GM12878 (cell line): ENCODE measurements around the gene CRAT. TPM values are rescaled to one million over a fixed set of nuclear protein-coding genes. Genes with fewer than 3 reads are reported as not detected.
A peak's percentile ranks its signal among the peaks of the same experiment; 100 is the strongest.

Source experiments
- KAT2A ChIP-seq: conservative IDR thresholded peaks from 2 replicates; pipeline ENCODE4 v1.6.1; 2011; ENCODE audit warnings: low read depth, low read length; ENCODE audit not compliant: control insufficient read depth
- MYB ChIP-seq: fragments of 150-350 bp; IDR thresholded peaks from 2 replicates; pipeline ENCODE4 v1.6.1; 2014; ENCODE audit warnings: mild to moderate bottlenecking, low read depth, low read length, borderline replicate concordance
- NFIC ChIP-seq: IDR thresholded peaks from 2 replicates; pipeline ENCODE4 v1.6.1; 2012; ENCODE audit warnings: low read depth, mild to moderate bottlenecking, inconsistent platforms, low read length, moderate library complexity
- POLR2AphosphoS2 ChIP-seq: IDR thresholded peaks from 2 replicates; pipeline ENCODE4 v1.6.1; 2011; ENCODE audit warnings: low read depth, mild to moderate bottlenecking, low read length, improper control_type of control experiment, moderate library complexity
- RUNX3 ChIP-seq: IDR thresholded peaks from 2 replicates; pipeline ENCODE4 v1.6.1; 2012; ENCODE audit warnings: low read length, inconsistent platforms
- SIX5 ChIP-seq: IDR thresholded peaks from 2 replicates; pipeline ENCODE4 v1.6.1; 2011; ENCODE audit warnings: mild to moderate bottlenecking, low read depth, low read length, moderate library complexity; ENCODE audit not compliant: severe bottlenecking
- STAT3 ChIP-seq: IDR thresholded peaks from 2 replicates; pipeline ENCODE4 v1.6.1; 2011; ENCODE audit warnings: low read depth, low read length, improper control_type of control experiment
- ZNF217 ChIP-seq: fragments of 450-650 bp; IDR thresholded peaks from 2 replicates; pipeline ENCODE4 v1.6.1; 2017; ENCODE audit warnings: antibody characterized with exemption, mild to moderate bottlenecking
- ZNF622 ChIP-seq: fragments of 450-650 bp; IDR thresholded peaks from 2 replicates; pipeline ENCODE4 v1.6.1; 2017; ENCODE audit warnings: mild to moderate bottlenecking, inconsistent platforms
- ZZZ3 ChIP-seq: IDR thresholded peaks from 2 replicates; pipeline ENCODE4 v1.6.1; 2011; ENCODE audit warnings: low read depth; ENCODE audit not compliant: control insufficient read depth, insufficient read length
- polyA plus RNA-seq, 11 experiments: library from polyadenylated mRNA; depleted of rRNA in 4 of 11; unstranded in 6 of 11; stranded (reverse) in 5 of 11; fragments of >200 nt; fragmentation: Nextera tagmentation in 4 of 11; fragmentation: Illumina TruSeq in 1 of 11; extraction: Ambion mirVana in 4 of 11; extraction: Trizol in 1 of 11; gene quantifications; 1 replicate in 1 of 11; 2 replicates in 10 of 11; pipeline versions ENCODE4 v1.2.1 to v1.2.3, GENCODE V29; 2011 to 2016; ENCODE audit warnings: inconsistent platforms in 2 of 11, missing spikeins in 2 of 11, low read depth in 1 of 11
- total RNA-seq, 4 experiments: library from RNA; depleted of rRNA in 3 of 4; stranded (reverse); fragments of >200 nt in 3 of 4; fragmentation: Illumina TruSeq in 1 of 4; extraction: Trizol in 1 of 4; gene quantifications; 2 replicates each; pipeline versions ENCODE4 v1.2.1 to v1.2.3, GENCODE V29; 2013 to 2021
- TF ChIP-seq, protein P1 (sequence below): IDR thresholded peaks from 2 replicates; pipeline ENCODE4 v1.6.1; 2012; ENCODE audit warnings: low read depth, low read length, improper control_type of control experiment
- TF ChIP-seq, protein P2 (sequence below): fragments of 450-650 bp; IDR thresholded peaks from 2 replicates; pipeline ENCODE4 v1.6.1; 2014; ENCODE audit warnings: mild to moderate bottlenecking
- TF ChIP-seq, protein P3 (sequence below): fragments of 450-650 bp; IDR thresholded peaks from 2 replicates; pipeline ENCODE4 v1.6.1; 2016; ENCODE audit warnings: mild to moderate bottlenecking
- TF ChIP-seq, protein P4 (sequence below): fragments of 450-650 bp; IDR thresholded peaks from 2 replicates; pipeline ENCODE4 v1.6.1; 2017; ENCODE audit warnings: mild to moderate bottlenecking

The CRAT gene
- total and polyA plus RNA-seq, 10 of the 15 experiments (the other 5 are each of a cell fraction or from before 2014, with no cell fraction given), result 0.10 to 3.4 (median 1.8) TPM

DNA sequence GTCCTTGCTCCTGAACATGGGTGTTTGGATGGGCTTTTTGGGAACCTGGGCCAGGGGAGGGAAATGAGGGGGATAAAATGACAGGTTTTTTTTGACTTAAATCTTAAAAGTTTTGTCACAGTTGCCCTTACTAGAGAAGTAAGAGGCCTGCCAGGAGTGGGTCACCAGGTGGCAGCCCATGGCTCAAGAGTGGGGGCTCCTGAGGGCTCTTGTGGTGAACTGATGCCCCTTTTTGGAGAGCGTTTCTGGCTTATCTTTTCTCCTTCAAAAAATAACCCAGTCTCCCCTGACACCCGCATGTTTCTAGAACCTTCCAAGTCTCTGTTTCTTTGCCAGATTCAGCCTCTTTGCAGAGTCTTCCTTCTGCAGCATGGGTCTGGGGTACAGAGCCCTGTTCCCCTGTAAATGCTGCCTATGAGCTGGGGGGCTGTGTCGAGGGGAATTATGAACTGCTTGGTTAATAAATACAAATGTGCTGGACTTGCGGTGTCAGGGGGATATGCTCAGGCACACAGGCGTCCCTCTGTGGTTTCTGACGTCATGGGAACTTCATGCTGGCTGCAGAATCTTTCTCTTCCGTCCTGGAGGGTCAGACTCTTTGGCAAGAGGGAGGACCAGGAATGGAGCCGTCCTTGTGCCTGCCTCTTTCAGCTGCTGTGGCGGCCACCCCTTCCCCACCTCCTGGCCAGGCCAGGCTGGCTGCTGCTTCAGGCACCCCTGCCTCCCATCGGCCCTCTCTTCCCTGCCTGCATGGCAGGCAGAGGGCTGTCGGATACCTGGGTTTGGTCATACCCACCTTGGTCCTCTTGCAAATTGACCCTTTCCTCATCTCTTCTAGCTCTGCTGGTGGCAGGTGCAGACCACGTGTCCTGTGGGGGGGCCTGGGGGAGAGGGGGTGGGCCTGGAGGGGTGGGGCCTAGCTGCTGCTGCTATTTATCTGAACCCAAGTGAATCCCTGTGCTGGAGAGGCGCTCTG lies 30.8 kb upstream of the CRAT start (continued):
- TF ChIP-seq KAT2A (no peak), POLR2AphosphoS2 (no peak), ZNF622 (no peak), ZZZ3 (no peak), STAT3 (peak; percentile 66; the same call in 1 of the 2 replicates), MYB (no peak), NFIC (peak; percentile 74; the same call in 1 of the 2 replicates), RUNX3 (peak; percentile 98), ZNF217 (no peak), SIX5 (no peak)
- TF ChIP-seq, protein P1, sequence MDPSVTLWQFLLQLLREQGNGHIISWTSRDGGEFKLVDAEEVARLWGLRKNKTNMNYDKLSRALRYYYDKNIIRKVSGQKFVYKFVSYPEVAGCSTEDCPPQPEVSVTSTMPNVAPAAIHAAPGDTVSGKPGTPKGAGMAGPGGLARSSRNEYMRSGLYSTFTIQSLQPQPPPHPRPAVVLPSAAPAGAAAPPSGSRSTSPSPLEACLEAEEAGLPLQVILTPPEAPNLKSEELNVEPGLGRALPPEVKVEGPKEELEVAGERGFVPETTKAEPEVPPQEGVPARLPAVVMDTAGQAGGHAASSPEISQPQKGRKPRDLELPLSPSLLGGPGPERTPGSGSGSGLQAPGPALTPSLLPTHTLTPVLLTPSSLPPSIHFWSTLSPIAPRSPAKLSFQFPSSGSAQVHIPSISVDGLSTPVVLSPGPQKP, result no peak
- TF ChIP-seq, protein P2, sequence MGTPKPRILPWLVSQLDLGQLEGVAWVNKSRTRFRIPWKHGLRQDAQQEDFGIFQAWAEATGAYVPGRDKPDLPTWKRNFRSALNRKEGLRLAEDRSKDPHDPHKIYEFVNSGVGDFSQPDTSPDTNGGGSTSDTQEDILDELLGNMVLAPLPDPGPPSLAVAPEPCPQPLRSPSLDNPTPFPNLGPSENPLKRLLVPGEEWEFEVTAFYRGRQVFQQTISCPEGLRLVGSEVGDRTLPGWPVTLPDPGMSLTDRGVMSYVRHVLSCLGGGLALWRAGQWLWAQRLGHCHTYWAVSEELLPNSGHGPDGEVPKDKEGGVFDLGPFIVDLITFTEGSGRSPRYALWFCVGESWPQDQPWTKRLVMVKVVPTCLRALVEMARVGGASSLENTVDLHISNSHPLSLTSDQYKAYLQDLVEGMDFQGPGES, result no peak
- TF ChIP-seq, protein P3, sequence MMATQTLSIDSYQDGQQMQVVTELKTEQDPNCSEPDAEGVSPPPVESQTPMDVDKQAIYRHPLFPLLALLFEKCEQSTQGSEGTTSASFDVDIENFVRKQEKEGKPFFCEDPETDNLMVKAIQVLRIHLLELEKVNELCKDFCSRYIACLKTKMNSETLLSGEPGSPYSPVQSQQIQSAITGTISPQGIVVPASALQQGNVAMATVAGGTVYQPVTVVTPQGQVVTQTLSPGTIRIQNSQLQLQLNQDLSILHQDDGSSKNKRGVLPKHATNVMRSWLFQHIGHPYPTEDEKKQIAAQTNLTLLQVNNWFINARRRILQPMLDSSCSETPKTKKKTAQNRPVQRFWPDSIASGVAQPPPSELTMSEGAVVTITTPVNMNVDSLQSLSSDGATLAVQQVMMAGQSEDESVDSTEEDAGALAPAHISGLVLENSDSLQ, result 0 out of 2 replicates have a peak, but pooled peaks have one; percentile 17
- TF ChIP-seq, protein P4, sequence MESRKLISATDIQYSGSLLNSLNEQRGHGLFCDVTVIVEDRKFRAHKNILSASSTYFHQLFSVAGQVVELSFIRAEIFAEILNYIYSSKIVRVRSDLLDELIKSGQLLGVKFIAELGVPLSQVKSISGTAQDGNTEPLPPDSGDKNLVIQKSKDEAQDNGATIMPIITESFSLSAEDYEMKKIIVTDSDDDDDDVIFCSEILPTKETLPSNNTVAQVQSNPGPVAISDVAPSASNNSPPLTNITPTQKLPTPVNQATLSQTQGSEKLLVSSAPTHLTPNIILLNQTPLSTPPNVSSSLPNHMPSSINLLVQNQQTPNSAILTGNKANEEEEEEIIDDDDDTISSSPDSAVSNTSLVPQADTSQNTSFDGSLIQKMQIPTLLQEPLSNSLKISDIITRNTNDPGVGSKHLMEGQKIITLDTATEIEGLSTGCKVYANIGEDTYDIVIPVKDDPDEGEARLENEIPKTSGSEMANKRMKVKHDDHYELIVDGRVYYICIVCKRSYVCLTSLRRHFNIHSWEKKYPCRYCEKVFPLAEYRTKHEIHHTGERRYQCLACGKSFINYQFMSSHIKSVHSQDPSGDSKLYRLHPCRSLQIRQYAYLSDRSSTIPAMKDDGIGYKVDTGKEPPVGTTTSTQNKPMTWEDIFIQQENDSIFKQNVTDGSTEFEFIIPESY, result no peak
